HG03175 (cell line): ENCODE data around the gene NDEL1.

Experiments
- ATAC-seq: cut with Tn5 transposase; IDR thresholded peaks from one replicate; pipeline ENCODE4 v1.9.1; 2021; ENCODE audit warnings: mild to moderate bottlenecking, moderate library complexity; ENCODE audit not compliant: unreplicated experiment

NDEL1 gene

GRCh38 chr17:8477171-8477570 lies 41.5 kb downstream of the NDEL1 start:
- no peak for ATAC-seq

GRCh38 chr17:8477715-8478441 lies 42.2 kb downstream of the NDEL1 start:
- no peak for ATAC-seq

- no peak for ATAC-seq
These were observed 43.8 kb downstream of the NDEL1 start for GRCh38 chr17:8479431-8479947.

- no peak for ATAC-seq
These were observed 44.6 kb downstream of the NDEL1 start for GRCh38 chr17:8480011-8480976.

- ATAC-seq, result no peak
These were observed 45.4 kb downstream of the NDEL1 start for GRCh38 chr17:8481089-8481488.

- ATAC-seq, result no peak
These were observed 46.0 kb downstream of the NDEL1 start for GRCh38 chr17:8481703-8482102.

GRCh38 chr17:8482546-8482945 lies 46.9 kb downstream of the NDEL1 start:
- no peak for ATAC-seq

GRCh38 chr17:8484465-8484864 lies 48.8 kb downstream of the NDEL1 start:
- no peak for ATAC-seq

- ATAC-seq, result no peak
These were observed 49.8 kb downstream of the NDEL1 start for GRCh38 chr17:8485491-8485890.

GRCh38 chr17:8487130-8487645 lies 51.5 kb downstream of the NDEL1 start:
- no peak for ATAC-seq

GRCh38 chr17:8487743-8488142 lies 52.1 kb downstream of the NDEL1 start:
- no peak for ATAC-seq

- no peak for ATAC-seq
These were observed 52.8 kb downstream of the NDEL1 start for GRCh38 chr17:8488491-8488890.

GRCh38 chr17:8488901-8489300 lies 53.2 kb downstream of the NDEL1 start:
- no peak for ATAC-seq

- no peak for ATAC-seq
These were observed 54.2 kb downstream of the NDEL1 start for GRCh38 chr17:8489841-8490240.

- no peak for ATAC-seq
These were observed 54.8 kb downstream of the NDEL1 start for GRCh38 chr17:8490256-8491023.

- ATAC-seq, result no peak
These were observed 56.4 kb downstream of the NDEL1 start for GRCh38 chr17:8492121-8492520.

GRCh38 chr17:8494021-8494420 lies 58.3 kb downstream of the NDEL1 start:
- ATAC-seq, result no peak

GRCh38 chr17:8494506-8495111 lies 58.9 kb downstream of the NDEL1 start:
- no peak for ATAC-seq

- no peak for ATAC-seq
These were observed 60.4 kb downstream of the NDEL1 start for GRCh38 chr17:8496081-8496480.

GRCh38 chr17:8499171-8499570 lies 63.5 kb downstream of the NDEL1 start:
- ATAC-seq, result no peak
